Natural killer cell (primary cell): Measurements from ENCODE around the gene AJM1. TPM values are rescaled to one million over a fixed set of nuclear protein-coding genes. Genes with fewer than 3 reads are reported as not detected.

Experiments
- ATAC-seq, 3 donors: fragments of 150-1000 bp in 2 of 3; fragments of 200-7000 bp in 1 of 3; cut with Tn5 transposase; 1 replicate in 1 of 3; 2 replicates in 2 of 3; pipeline ENCODE4 v1.10.0; 2021; ENCODE audit warnings: mild to moderate bottlenecking in 2 of 3, moderate library complexity in 2 of 3
- DNase-seq, 2 donors: peaks; one replicate each; pipeline versions ENCODE4 v3.0.0 to v3.0.0-alpha.2; 2013 to 2021; ENCODE audit warnings: mixed read lengths in 1 of 2
- H3K27ac ChIP-seq: one replicate; pipeline ENCODE4 v1.5.1; 2013; ENCODE audit warnings: mild to moderate bottlenecking, low read length
- H3K27me3 ChIP-seq: one replicate; pipeline ENCODE4 v1.6.1; 2013; ENCODE audit warnings: low read length; ENCODE audit not compliant: control insufficient read depth, insufficient read depth
- H3K36me3 ChIP-seq: one replicate; pipeline ENCODE4 v1.6.1; 2013; ENCODE audit warnings: low read length; ENCODE audit not compliant: control insufficient read depth, insufficient read depth
- H3K4me1 ChIP-seq: one replicate; pipeline ENCODE4 v1.6.1; 2013; ENCODE audit warnings: low read length; ENCODE audit not compliant: control insufficient read depth, insufficient read depth
- H3K4me3 ChIP-seq: one replicate; pipeline ENCODE4 v1.5.1; 2013; ENCODE audit warnings: low read length
- H3K9me3 ChIP-seq: one replicate; pipeline ENCODE4 v1.6.1; 2013; ENCODE audit warnings: low read length; ENCODE audit not compliant: control insufficient read depth, insufficient read depth
- H3K27ac Mint-ChIP-seq, 2 donors: one replicate each; pipeline ENCODE4 v1.8.0; 2022; ENCODE audit warnings: mild to moderate bottlenecking in 2 of 2, mixed read lengths in 2 of 2, moderate library complexity in 1 of 2
- H3K27me3 Mint-ChIP-seq, 2 donors: one replicate each; pipeline ENCODE4 v1.8.0; 2022; ENCODE audit warnings: low read depth in 2 of 2, mixed read lengths in 2 of 2
- H3K36me3 Mint-ChIP-seq: one replicate; pipeline ENCODE4 v1.8.0; 2022; ENCODE audit warnings: mixed read lengths
- H3K4me1 Mint-ChIP-seq, 2 donors: one replicate each; pipeline ENCODE4 v1.8.0; 2022; ENCODE audit warnings: mixed read lengths in 2 of 2
- H3K4me3 Mint-ChIP-seq: one replicate; pipeline ENCODE4 v1.8.0; 2022; ENCODE audit warnings: mild to moderate bottlenecking, moderate library complexity, mixed read lengths
- H3K9me3 Mint-ChIP-seq, 2 donors: one replicate each; pipeline ENCODE4 v1.8.0; 2022; ENCODE audit warnings: mixed read lengths in 2 of 2
- WGBS: methylation state at CpG from one replicate; pipeline ENCODE4 v1.1.7; 2013; ENCODE audit warnings: missing lambda C conversion rate; ENCODE audit not compliant: insufficient coverage; 5-methylcytosine and 5-hydroxymethylcytosine counted together
- intact Hi-C: fragments of 100-400 bp; cut with micrococcal nuclease; formaldehyde crosslinking; loops from one replicate; pipeline ENCODE4 v1.14.2; 2022
- total RNA-seq, 4 donors: library from RNA; stranded (reverse); fragments of 120-200 nt in 1 of 4; gene quantifications; one replicate each; pipeline versions ENCODE4 v1.2.3 to v1.2.4, GENCODE V29; 2013 to 2022
- TF ChIP-seq, protein P1 (sequence below): fragments of 200-600 bp; IDR thresholded peaks from one replicate; pipeline ENCODE4 v1.8.0; 2022; ENCODE audit warnings: antibody characterized with exemption

AJM1 gene
- total RNA-seq, 3 donors from 2014 or later (not counting 1 experiment from before 2014, with no cell fraction given) = 26.6 to 35.6 (median 31.5) TPM

DNA sequence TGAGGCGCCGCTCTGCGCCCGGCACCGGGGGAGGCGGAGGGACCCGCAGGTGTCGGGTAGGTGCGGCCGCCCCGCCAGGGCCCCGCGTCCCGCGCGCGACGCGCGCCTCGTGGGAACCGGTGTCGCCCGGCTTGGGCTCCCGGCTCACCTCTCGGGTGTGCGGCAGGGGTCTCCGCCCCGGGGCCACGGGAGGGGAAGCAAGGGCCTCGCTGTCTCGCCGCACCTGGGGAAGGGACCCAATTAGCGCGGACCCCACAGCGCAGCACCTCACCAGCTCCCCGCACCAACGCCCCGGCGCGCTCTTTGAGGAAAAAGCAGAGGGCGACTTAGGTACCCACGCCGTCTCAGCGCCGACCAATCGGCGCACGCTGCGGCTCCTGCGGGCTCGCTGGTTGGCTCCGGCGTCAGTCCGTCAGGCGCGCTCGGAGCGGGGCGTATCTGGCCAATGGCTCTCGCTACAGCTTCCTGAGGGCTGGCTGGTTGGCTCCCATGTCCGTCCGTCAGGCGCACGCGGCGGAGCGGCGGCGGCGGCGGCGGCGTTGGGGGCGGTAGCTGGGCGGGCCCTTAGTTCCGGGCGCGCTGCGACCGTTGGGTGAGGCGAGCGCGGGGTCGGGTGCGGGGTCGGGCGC lies 43.8 kb downstream of the AJM1 start, which contains the start of gene TRAF2:
TRAF2 (plus strand) TSS at position 567 of the 629 bp plus-strand sequence. CDS start 12,225 bp downstream, outside the sequence.
- Histone ChIP-seq H3K27ac (peak within 1 kb of the TSS; percentile 87), H3K27me3 (no peaks in the 10 kb centered on the region), H3K36me3 (no peaks in the 10 kb centered on the region), H3K4me1 (peaks cover 59% of the 10 kb centered on the region), H3K4me3 (peak within 1 kb of the TSS; percentile 71), H3K9me3 (no peaks in the 10 kb centered on the region)
- peak within 1 kb of the TSS; percentile 85 for H3K4me3 Mint-ChIP-seq
- TF ChIP-seq, protein P1, sequence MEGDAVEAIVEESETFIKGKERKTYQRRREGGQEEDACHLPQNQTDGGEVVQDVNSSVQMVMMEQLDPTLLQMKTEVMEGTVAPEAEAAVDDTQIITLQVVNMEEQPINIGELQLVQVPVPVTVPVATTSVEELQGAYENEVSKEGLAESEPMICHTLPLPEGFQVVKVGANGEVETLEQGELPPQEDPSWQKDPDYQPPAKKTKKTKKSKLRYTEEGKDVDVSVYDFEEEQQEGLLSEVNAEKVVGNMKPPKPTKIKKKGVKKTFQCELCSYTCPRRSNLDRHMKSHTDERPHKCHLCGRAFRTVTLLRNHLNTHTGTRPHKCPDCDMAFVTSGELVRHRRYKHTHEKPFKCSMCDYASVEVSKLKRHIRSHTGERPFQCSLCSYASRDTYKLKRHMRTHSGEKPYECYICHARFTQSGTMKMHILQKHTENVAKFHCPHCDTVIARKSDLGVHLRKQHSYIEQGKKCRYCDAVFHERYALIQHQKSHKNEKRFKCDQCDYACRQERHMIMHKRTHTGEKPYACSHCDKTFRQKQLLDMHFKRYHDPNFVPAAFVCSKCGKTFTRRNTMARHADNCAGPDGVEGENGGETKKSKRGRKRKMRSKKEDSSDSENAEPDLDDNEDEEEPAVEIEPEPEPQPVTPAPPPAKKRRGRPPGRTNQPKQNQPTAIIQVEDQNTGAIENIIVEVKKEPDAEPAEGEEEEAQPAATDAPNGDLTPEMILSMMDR = no peak
- peak within 1 kb of the TSS; percentile 93 to 98 for H3K27ac Mint-ChIP-seq
- peak; percentile 81 to 95 (median 88) for ATAC-seq
- DNase-seq = peak; percentile 97 to 99
- no peaks in the 10 kb centered on the region for H3K36me3 Mint-ChIP-seq
- H3K27me3 Mint-ChIP-seq = no peaks in the 10 kb centered on the region
- H3K9me3 Mint-ChIP-seq = no peaks in the 10 kb centered on the region
- WGBS = under 1% methylated on average over 88 of the region's 88 CpGs
- peaks cover 15 to 34% of the 10 kb centered on the region in 2 donors for H3K4me1 Mint-ChIP-seq
- intact Hi-C loops = loop anchor here (1.0 to 5.0 kb wide), 2 partner anchors 37 to 56 kb away; partner anchors contain the start of genes FBXW5 and PHPT1

DNA sequence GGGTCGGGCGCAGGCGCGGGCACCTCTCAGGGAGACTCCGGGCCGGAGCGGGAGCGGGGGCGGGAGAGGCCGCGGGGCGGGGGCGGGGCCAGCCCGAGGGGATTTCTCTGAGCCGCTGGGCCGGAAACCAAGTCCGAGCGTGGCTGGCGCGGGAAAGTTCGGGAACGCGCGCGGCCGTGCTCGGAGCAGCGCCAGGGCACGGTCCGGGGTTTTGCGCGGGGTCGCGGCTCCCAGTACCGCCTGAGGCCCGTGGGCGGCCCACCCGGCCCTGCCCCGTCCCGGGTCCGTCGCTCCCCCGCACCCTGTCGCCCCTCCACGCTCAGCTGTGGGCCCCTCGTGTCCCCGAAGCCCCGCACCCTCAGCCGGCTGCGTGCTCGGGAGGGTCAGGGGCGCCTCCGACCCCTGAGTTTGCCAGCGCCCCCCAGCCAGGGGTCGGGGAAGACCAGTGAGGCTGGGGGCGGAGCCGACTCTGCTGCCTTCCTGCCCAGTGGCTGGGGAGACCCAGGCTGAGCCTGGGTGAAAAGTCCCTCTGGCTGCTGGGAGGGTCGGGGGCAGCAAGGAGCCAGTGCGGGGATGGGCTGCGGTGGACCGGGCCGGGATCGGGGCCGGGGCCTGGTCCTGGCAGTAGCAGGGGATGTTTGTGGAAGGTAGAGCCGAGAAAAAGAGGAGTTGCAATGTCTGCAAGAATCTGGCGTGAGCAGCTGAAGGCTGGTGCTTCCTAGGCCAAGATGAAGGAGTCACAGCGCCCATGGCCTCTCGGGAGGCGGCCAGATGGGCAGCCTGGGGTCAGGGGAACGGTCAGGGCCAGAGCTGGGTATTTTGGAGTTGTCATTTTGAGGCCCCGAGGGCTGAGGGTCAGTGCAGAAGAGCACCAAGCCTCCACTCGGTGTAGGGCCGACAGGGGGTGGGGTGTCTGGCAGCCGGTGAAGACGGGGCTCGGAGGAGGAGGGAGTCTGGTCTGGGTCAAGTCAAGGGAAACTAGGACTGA lies 44.6 kb downstream of the AJM1 start:
- TF ChIP-seq, protein P1 = no peak
- 1% methylated on average over 76 of the region's 76 CpGs for WGBS
- intact Hi-C loops = loop anchor here (1.0 to 5.0 kb wide), 2 partner anchors 38 to 55 kb away; partner anchors contain the start of genes FBXW5 and PHPT1
- peaks cover 15 to 27% of the 10 kb centered on the region in 2 donors for H3K4me1 Mint-ChIP-seq
- peak overlapping the region; percentile 71 for H3K4me3 ChIP-seq
- no peaks in the 10 kb centered on the region for H3K27me3 Mint-ChIP-seq
- DNase-seq (peak in 1 of 2 donors; percentile 91), ATAC-seq (peak; percentile 45 to 74 (median 64))
- peak overlapping the region; percentile 93 to 98 for H3K27ac Mint-ChIP-seq
- peaks cover 51% of the 10 kb centered on the region for H3K4me1 ChIP-seq
- H3K9me3 ChIP-seq = no peaks in the 10 kb centered on the region
- peaks cover 4% of the 10 kb centered on the region for H3K36me3 ChIP-seq
- no peaks in the 10 kb centered on the region for H3K27me3 ChIP-seq
- no peaks in the 10 kb centered on the region for H3K36me3 Mint-ChIP-seq
- peak overlapping the region; percentile 85 for H3K4me3 Mint-ChIP-seq
- H3K9me3 Mint-ChIP-seq = no peaks in the 10 kb centered on the region
- peak overlapping the region; percentile 87 for H3K27ac ChIP-seq

DNA sequence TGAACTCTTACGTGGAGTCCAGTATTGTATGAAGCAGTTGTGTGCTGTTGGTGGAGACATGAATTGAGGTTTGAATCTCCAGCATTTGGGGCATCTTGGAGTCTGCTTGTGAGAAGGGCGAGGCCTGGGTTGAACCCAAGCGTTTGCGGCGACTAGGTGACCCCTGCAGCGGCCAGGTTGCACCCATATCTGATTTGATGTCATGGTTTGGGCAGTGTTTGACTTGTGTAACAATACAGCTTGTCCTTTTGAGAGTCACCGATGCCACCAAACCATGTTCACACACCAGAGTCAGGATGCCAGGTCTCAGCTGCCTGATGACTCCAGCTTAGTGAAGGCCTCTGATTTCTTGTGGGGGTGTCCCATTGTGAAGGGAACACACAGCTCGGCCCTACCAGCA lies 46.2 kb downstream of the AJM1 start:
- Histone ChIP-seq H3K36me3 (peaks cover 4% of the 10 kb centered on the region), H3K4me1 (peaks cover 35% of the 10 kb centered on the region), H3K4me3 (no peak overlapping the region), H3K27me3 (no peaks in the 10 kb centered on the region), H3K9me3 (no peaks in the 10 kb centered on the region), H3K27ac (no peak overlapping the region)
- no peaks in the 10 kb centered on the region for H3K36me3 Mint-ChIP-seq
- peak overlapping the region; percentile 47 to 93 for H3K27ac Mint-ChIP-seq
- H3K9me3 Mint-ChIP-seq = no peaks in the 10 kb centered on the region
- no peak overlapping the region for H3K4me3 Mint-ChIP-seq
- no peak for DNase-seq
- intact Hi-C loops = loop anchor here (5.0 kb wide), 1 partner anchor 54 kb away; the partner anchor contains the start of gene FBXW5
- no peak for ATAC-seq
- WGBS = 82% methylated on average over 7 of the region's 8 CpGs
- no peaks in the 10 kb centered on the region for H3K27me3 Mint-ChIP-seq
- TF ChIP-seq, protein P1 = no peak
- peaks cover 8 to 23% of the 10 kb centered on the region in 2 donors for H3K4me1 Mint-ChIP-seq
